Measurements from ENCODE around the gene CD209.

The CD209 gene

GRCh38 chr19:7738023-7738422 is 9.3 kb downstream of the CD209 start:
- DNase-seq (ENCODE audit: low spot score), result no peak

DNA sequence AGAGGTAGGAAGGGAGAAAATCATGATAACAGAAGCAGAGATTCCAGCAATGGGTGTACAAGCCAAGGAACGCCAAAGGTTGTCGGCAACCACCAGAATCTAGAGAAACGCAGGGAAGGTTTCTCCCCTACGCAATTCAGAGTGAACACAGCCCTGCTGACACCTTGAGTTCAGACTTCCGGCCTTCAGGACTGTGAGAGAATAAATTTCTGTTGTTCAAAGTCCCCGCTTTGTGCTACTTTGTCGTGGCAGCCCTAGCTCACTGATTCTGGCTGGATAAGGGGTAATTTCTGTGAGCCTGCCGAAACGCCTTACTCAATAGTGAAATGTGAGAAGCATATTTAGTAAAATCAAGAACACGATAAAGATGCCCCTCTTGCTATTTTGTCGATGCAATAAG is 10.1 kb downstream of the CD209 start:
- no peak for DNase-seq (ENCODE audit: low spot score)

- no peak for DNase-seq (ENCODE audit: low spot score)
Observed at GRCh38 chr19:7736148-7736547, 11.2 kb downstream of the CD209 start.

GRCh38 chr19:7734220-7735203 is 12.8 kb downstream of the CD209 start:
- DNase-seq (ENCODE audit: low spot score), result no peak

- no peak for DNase-seq (ENCODE audit: low spot score)
Observed at GRCh38 chr19:7733376-7733775, 14.0 kb downstream of the CD209 start.

- no peak for DNase-seq (ENCODE audit: low spot score)
Observed at GRCh38 chr19:7732045-7732444, 15.3 kb downstream of the CD209 start, which contains the start of gene CLEC4G. CLEC4G (minus strand) TSS chr19:7732110; CDS start chr19:7732102, 8 bp downstream.

GRCh38 chr19:7731615-7732014 is 15.7 kb downstream of the CD209 start:
- no peak for DNase-seq (ENCODE audit: low spot score)

DNA sequence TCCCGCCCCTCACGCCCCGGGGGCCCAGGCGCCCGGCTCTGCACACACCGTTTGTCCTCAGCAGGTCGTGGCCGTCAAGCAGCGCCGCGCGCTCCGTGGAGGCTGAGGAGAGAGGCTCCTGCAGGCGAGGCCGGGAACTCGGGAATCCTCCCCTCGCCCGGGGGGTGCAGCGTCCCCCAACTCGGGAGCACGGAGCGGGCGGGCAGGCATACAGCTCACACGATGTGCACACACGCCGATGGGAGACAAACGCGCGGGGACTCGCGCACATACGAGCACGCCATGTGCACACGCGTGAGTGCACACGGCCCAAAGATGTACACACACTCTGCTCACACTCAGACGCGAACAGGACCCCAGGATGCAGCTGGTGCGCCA is 16.1 kb downstream of the CD209 start:
- DNase-seq (ENCODE audit: low spot score), result no peak

DNA sequence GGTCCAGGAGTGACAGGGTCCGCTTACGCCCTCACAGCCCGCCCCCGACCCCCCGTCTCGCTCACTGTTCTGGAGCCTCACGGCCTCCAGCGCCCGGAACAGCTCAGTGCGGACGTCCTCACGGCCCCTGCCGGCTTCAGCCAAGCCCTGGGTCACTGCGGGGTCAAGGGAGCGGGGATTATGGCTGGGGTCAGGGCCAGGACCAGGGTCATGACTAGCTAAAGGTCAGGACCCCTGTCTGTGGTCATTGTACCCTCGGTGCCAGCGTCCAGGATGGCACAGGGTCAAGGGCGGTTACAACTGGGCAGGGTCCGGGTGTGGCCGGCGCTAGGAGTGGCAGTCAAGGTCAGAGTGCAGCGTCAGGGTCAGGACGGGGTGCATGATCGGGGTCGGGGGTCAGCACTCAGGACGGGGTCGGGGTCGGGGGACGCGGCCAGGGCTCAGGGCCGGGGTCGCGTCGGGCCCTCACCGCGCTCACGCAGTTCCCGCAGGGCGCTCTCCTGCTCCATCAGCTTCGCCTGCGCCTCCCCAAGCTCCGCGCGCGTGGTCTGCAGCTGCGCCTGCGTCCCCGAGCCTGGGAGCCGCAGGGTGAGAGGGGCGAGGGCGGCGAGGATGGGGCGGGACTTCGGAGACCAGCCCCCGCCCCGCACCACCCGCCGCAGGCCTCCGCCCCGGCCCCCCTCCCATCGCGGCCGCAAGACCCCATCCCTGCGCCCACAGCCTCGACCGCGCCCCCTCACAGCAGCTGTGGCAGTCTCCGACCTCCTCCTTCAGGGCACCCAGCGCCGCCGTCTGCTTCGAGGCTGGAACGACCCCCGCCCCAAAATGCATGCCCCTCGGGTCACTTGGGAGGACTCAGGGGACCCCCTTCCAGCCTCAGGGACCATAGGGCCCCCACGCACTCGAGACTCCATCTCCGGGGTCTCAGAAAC is 16.8 kb downstream of the CD209 start:
- no peak for DNase-seq (ENCODE audit: low spot score)

GRCh38 chr19:7729831-7730285 is 17.5 kb downstream of the CD209 start:
- peak; percentile 64 for DNase-seq (ENCODE audit: low spot score)

GRCh38 chr19:7729211-7729610 is 18.1 kb downstream of the CD209 start:
- DNase-seq (ENCODE audit: low spot score), result no peak

DNA sequence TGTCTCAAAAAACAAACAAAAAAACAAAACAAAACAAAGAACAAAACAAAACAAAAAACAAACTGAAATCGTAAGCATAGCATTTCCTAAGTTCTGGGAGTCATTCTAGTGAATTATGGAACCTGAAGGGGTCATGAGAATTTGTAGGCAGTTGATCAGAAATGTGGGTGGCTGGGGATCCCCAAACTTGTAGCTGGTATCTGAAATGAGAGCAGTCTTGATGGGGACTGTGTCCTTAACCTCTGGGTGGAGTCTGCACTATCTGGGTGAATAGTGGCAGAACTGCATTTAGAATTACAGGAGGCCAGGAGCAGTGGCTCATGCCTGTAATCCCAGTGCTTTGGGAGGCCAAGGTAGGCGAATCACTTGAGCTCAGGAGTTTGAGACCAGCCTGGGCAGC is 21.5 kb downstream of the CD209 start:
- DNase-seq (ENCODE audit: low spot score), result no peak

DNA sequence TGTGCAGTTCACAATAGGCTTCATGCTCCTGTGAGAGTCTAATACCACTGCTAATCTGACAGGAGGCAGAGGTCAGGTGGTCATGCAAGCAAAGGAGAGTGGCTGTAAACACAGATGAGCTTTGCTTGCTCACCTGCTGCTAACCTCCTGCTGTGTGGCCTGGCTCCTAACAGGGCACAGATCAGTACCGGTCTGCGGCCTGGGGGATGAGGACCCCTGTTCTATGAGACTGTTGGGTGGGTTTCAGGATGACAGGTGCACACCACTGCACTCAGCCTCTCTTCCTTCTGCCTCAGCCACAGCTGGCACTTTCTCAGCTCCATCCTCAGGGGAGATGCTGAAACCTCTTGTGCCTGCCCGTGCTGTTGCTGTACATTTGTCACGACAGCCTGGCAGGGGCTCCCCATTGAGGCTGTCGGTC is 25.1 kb downstream of the CD209 start:
- no peak for DNase-seq (ENCODE audit: low spot score)

DNA sequence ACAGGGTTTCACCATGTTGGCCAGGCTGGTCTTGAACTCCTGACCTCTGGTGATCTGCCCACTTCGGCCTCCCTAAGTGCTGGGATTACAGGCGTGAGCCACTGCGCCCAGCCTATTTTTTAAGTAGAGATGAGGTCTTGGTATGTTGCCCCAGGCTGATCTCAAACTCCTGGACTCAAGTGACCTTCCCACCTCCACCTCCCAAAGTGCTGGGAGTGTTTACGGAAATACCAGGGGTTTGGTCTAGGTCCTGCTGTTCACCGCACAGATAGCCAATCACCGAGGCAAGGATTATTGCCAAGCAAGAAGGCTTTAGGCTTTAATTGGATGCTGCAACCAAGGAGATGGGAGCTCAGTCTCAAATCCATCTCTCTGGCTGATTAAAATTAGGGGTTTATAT is 27.0 kb downstream of the CD209 start:
- DNase-seq (ENCODE audit: low spot score), result no peak

DNA sequence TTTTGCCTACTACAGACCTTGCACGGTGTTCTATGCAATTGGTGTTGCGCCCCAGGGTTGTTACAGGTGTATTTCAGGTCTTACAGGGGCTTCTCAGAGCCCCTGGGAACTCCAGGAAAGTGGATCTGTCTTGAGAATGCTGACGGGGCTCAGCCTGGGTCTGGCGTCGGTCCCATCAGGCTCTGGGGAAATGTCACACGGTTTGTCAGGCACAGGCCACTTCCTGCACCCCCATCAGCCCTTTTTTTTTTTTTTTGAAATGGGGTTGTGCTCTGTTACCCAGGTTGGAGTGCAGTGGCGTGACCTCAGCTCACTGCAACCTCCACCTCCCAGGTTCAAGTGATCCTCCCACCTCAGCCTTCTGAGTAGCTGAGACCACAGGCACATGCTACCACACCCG is 28.7 kb downstream of the CD209 start:
- DNase-seq (ENCODE audit: low spot score), result no peak

- DNase-seq (ENCODE audit: low spot score), result no peak
Observed at GRCh38 chr19:7716762-7717161, 30.6 kb downstream of the CD209 start.

DNA sequence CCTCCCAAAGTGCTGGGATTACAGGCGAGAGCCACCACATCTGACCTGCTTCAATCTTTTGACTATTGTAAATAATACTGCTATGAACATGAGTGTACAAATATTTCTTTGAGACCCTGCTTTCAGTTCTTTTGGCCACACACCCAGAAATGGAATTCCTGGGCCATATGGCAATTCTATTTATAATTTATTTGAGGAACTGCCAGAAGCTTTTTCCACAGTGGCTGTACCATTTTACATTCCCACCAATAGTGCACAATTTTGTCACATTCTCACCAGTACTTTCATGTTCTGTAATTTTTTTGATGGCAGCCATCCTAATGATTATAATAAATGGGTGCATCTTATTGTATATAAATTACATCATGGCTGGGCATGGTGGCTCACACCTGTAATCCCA is 31.7 kb downstream of the CD209 start:
- DNase-seq (ENCODE audit: low spot score), result no peak

DNA sequence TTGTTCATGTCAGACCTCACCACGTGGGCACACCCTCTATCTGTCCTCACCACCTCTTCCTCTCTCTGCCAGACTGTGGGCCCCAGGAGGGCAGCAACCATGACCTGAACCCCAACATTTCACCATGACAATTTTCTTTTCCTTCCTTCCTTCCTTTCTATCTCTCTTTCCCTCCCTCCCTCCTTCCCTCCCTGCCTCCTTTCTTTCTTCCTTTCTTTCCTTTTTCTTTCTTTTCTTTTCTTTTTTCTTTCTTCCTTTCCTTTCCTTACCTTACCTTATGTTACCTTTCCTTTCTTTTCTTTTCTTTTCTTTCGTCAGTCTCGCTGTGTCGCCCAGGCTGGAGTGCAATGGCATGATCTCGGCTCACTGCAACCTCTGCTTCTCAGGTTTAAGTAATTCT is 36.7 kb downstream of the CD209 start:
- no peak for DNase-seq (ENCODE audit: low spot score)

DNA sequence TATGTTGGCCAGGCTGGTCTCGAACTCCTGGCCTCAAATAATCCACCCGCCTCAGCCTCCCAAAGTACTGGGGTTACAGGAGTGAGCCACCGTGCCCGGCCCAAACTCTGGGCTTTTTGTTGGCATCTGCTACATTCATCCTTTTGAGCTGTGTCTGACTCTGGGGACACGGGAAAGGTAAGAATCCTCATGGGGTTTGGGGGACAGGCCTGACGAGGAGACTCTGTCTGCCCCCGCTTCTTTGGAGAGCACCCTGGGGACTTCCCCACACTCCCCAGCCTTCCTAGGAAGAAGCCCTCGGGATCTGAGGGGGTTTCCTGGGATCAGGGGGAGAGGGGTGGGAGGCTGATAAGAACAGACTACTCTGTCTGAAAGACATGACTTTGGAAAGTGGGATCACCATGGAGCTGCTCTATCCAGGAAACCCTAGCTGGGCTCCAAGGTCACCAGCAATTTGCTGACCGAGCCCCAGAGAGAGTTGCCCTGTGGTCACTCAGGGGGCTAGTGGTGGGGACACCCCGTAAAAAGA is 37.3 kb downstream of the CD209 start:
- DNase-seq (ENCODE audit: low spot score), result no peak

GRCh38 chr19:7706955-7707456 is 40.3 kb downstream of the CD209 start:
- DNase-seq (ENCODE audit: low spot score), result no peak

- DNase-seq (ENCODE audit: low spot score), result no peak
Observed at GRCh38 chr19:7706188-7706954, 41.0 kb downstream of the CD209 start.
